AG04450 (cell line): ENCODE results near the gene STS. TPM values are rescaled to one million over a fixed set of nuclear protein-coding genes. Genes with fewer than 3 reads are reported as not detected.

Experiments used
- CTCF ChIA-PET: fragments of 300-600, 350-600 bp; formaldehyde crosslinking; extraction: SDS; loops from one replicate; lab custom pipeline; 2022; ENCODE audit warnings: antibody characterized with exemption, inconsistent platforms; lab: Charles Lee
- POLR2A ChIA-PET: fragments of 350-600 bp; formaldehyde crosslinking; extraction: SDS; loops from one replicate; lab custom pipeline; 2021; ENCODE audit warnings: antibody characterized with exemption, inconsistent platforms; lab: Yijun Ruan, JAX
- DNase-seq: peaks from one replicate; pipeline ENCODE4 v3.0.0-alpha.2; 2011; ENCODE audit warnings: low read depth, low spot score
- H3K27ac ChIP-seq: one replicate; pipeline ENCODE4 v1.5.1; 2012; ENCODE audit warnings: low read depth, low read length, control low read depth
- H3K27me3 ChIP-seq: one replicate; pipeline ENCODE4 v1.6.0; 2012; ENCODE audit warnings: low read length; ENCODE audit not compliant: control insufficient read depth, insufficient read depth
- H3K4me3 ChIP-seq: 2 replicates; pipeline ENCODE4 v1.5.1; 2011; ENCODE audit warnings: mild to moderate bottlenecking, low read depth, low read length, control low read depth
- H3K9me3 ChIP-seq: 2 replicates; pipeline ENCODE4 v1.5.1; 2012; ENCODE audit warnings: low read length; ENCODE audit not compliant: control insufficient read depth, insufficient read depth
- CTCF ChIP-seq: IDR thresholded peaks from 2 replicates; pipeline ENCODE4 v1.5.1; 2011; ENCODE audit warnings: low read depth, low read length, control low read depth, inconsistent platforms
- polyA plus RNA-seq: library from polyadenylated mRNA; depleted of rRNA; stranded (reverse); fragments of >200 nt; gene quantifications from 2 replicates; pipeline ENCODE4 v1.2.3, GENCODE V29; 2011

STS gene
- polyA plus RNA-seq, 1 experiment = 5.0 TPM

GRCh38 chrX:7158468-7158990 lies 11.0 kb downstream of the STS start:
- TF ChIP-seq CTCF = no peak
- no peak for DNase-seq
- CTCF ChIA-PET = no interaction called here
- POLR2A ChIA-PET = no interaction called here
- Histone ChIP-seq H3K27ac (no peak overlapping the region), H3K4me3 (no peak overlapping the region), H3K9me3 (no peaks in the 10 kb centered on the region), H3K27me3 (no peaks in the 10 kb centered on the region)

- POLR2A ChIA-PET = no interaction called here
Observed at GRCh38 chrX:7159149-7159861, 11.8 kb downstream of the STS start.

GRCh38 chrX:7163146-7163677 lies 15.7 kb downstream of the STS start:
- ChIA-PET POLR2A (no interaction called here), CTCF (no interaction called here)
- H3K4me3 ChIP-seq = no peak overlapping the region
- no peaks in the 10 kb centered on the region for H3K9me3 ChIP-seq
- no peaks in the 10 kb centered on the region for H3K27me3 ChIP-seq
- H3K27ac ChIP-seq = no peak overlapping the region
- no peak for TF ChIP-seq CTCF
- DNase-seq = no peak

More at GRCh38 chrX:7159149-7159861, 11.8 kb downstream of the STS start:
- DNase-seq = no peak
- Histone ChIP-seq H3K27ac (no peak overlapping the region), H3K27me3 (no peaks in the 10 kb centered on the region), H3K9me3 (no peaks in the 10 kb centered on the region), H3K4me3 (no peak overlapping the region)
- no peak for TF ChIP-seq CTCF
- CTCF ChIA-PET = no interaction called here

GRCh38 chrX:7164174-7164573 lies 16.7 kb downstream of the STS start:
- no peak for TF ChIP-seq CTCF
- Histone ChIP-seq H3K27me3 (no peaks in the 10 kb centered on the region), H3K9me3 (no peaks in the 10 kb centered on the region), H3K27ac (no peak overlapping the region), H3K4me3 (no peak overlapping the region)
- POLR2A ChIA-PET = no interaction called here
- no peak for DNase-seq
- CTCF ChIA-PET = no interaction called here

- Histone ChIP-seq H3K27me3 (no peaks in the 10 kb centered on the region), H3K4me3 (no peak overlapping the region), H3K9me3 (no peaks in the 10 kb centered on the region), H3K27ac (no peak overlapping the region)
- no peak for TF ChIP-seq CTCF
- DNase-seq = no peak
- POLR2A ChIA-PET = no interaction called here
- CTCF ChIA-PET = no interaction called here
Observed at GRCh38 chrX:7168371-7168770, 20.9 kb downstream of the STS start.
